Astrocyte of the cerebellum (primary cell): ENCODE data around the gene GAS7.

Source experiments
- DNase-seq: peaks from one replicate; pipeline ENCODE4 v3.0.0-alpha.2; 2011; ENCODE audit warnings: low read depth
- H3K4me3 ChIP-seq: 2 replicates; pipeline ENCODE4 v1.5.1; 2011; ENCODE audit warnings: mild to moderate bottlenecking, low read depth, low read length, moderate library complexity
- CTCF ChIP-seq: IDR thresholded peaks from 2 replicates; pipeline ENCODE4 v1.5.1; 2012; ENCODE audit warnings: low read length, low read depth, moderate library complexity, mild to moderate bottlenecking; ENCODE audit errors: missing control alignments
- in situ Hi-C: cut with HindIII; loops from 2 replicates; pipeline ENCODE4 v1.10.0; 2017; ENCODE audit warnings: low sequenced_read_pairs

Gene GAS7

GRCh38 chr17:10187456-10187855 lies 10.9 kb downstream of the GAS7 start:
- in situ Hi-C loops, result loop anchor here (25.0 kb wide), 1 partner anchor 125 kb away; no protein-coding TSS in a partner anchor
- TF ChIP-seq CTCF, result no peak
- H3K4me3 ChIP-seq, result no peak overlapping the region
- DNase-seq, result no peak

- TF ChIP-seq CTCF, result no peak
- no peak overlapping the region for H3K4me3 ChIP-seq
- in situ Hi-C loops, result loop anchor here (25.0 kb wide), 1 partner anchor 125 kb away; no protein-coding TSS in a partner anchor
- DNase-seq, result no peak
These were observed 11.5 kb downstream of the GAS7 start for GRCh38 chr17:10186771-10187410.

GRCh38 chr17:10183931-10184930 lies 14.2 kb downstream of the GAS7 start:
- in situ Hi-C loops, result loop anchor here (25.0 kb wide), 1 partner anchor 122 kb away; no protein-coding TSS in a partner anchor
- H3K4me3 ChIP-seq, result no peak overlapping the region
- TF ChIP-seq CTCF, result no peak
- DNase-seq, result no peak

- no peak for TF ChIP-seq CTCF
These were observed 15.6 kb downstream of the GAS7 start for GRCh38 chr17:10182785-10183184.

GRCh38 chr17:10178506-10178991 lies 19.9 kb downstream of the GAS7 start:
- TF ChIP-seq CTCF, result no peak
- DNase-seq, result no peak
- in situ Hi-C loops, result loop anchor here (25.0 kb wide), 1 partner anchor 116 kb away; no protein-coding TSS in a partner anchor
- H3K4me3 ChIP-seq, result no peak overlapping the region

More at GRCh38 chr17:10182785-10183184, 15.6 kb downstream of the GAS7 start:
- no peak for DNase-seq
- in situ Hi-C loops, result loop anchor here (25.0 kb wide), 1 partner anchor 120 kb away; no protein-coding TSS in a partner anchor
- H3K4me3 ChIP-seq, result no peak overlapping the region

GRCh38 chr17:10177913-10178505 lies 20.4 kb downstream of the GAS7 start:
- no peak for TF ChIP-seq CTCF
- DNase-seq, result no peak
- in situ Hi-C loops, result loop anchor here (25.0 kb wide), 1 partner anchor 116 kb away; no protein-coding TSS in a partner anchor
- H3K4me3 ChIP-seq, result no peak overlapping the region
